OCI-LY3 (cell line): ENCODE results near the gene TTC21A.

ENCODE experiments used
- H2AFZ ChIP-seq: fragments of 200-600, 300-600 bp; shearing (Covaris generic); 2 replicates; pipeline ENCODE4 v1.6.0; 2014; ENCODE audit warnings: antibody characterized with exemption, low read depth, low read length
- H3K27ac ChIP-seq: fragments of 200-600, 300-600 bp; sonication (generic); 2 replicates; pipeline ENCODE4 v1.5.1; 2014; ENCODE audit warnings: mild to moderate bottlenecking, low read length, moderate library complexity, mixed read lengths
- H3K27me3 ChIP-seq: fragments of 200-600, 300-600 bp; sonication (generic); 2 replicates; pipeline ENCODE4 v1.6.1; 2014; ENCODE audit warnings: low read depth, low read length, mixed read lengths
- H3K36me3 ChIP-seq: fragments of 200-600, 300-600 bp; sonication (generic); replicated peaks from 2 replicates; pipeline ENCODE3; 2014; ENCODE audit warnings: low read depth, low read length, mixed read lengths
- H3K4me1 ChIP-seq: fragments of 300-600, 200-600 bp; sonication (generic); 2 replicates; pipeline ENCODE4 v1.6.1; 2014; ENCODE audit warnings: low read length, mixed read lengths
- H3K4me2 ChIP-seq: fragments of 200-600, 300-600 bp; sonication (generic); 2 replicates; pipeline ENCODE4 v1.6.1; 2014; ENCODE audit warnings: low read length, mixed read lengths
- H3K4me3 ChIP-seq: fragments of 300-600, 200-600 bp; sonication (generic); 2 replicates; pipeline ENCODE4 v1.5.1; 2014; ENCODE audit warnings: antibody characterized with exemption, mild to moderate bottlenecking, low read length, moderate library complexity
- H3K79me2 ChIP-seq: fragments of 300-600, 200-600 bp; shearing (Covaris generic); 2 replicates; pipeline ENCODE4 v1.6.1; 2014; ENCODE audit warnings: mild to moderate bottlenecking, low read length, mixed read lengths
- H3K9ac ChIP-seq: fragments of 300-600, 200-600 bp; shearing (Covaris generic); 2 replicates; pipeline ENCODE4 v1.6.0; 2014; ENCODE audit warnings: mild to moderate bottlenecking, low read length, moderate library complexity
- H3K9me3 ChIP-seq: fragments of 200-600, 300-600 bp; shearing (Covaris generic); 2 replicates; pipeline ENCODE4 v1.6.1; 2014; ENCODE audit warnings: low read length, mixed read lengths; ENCODE audit not compliant: insufficient read depth
- H4K20me1 ChIP-seq: fragments of 200-600, 300-600 bp; sonication (generic); 2 replicates; pipeline ENCODE4 v1.6.1; 2016; ENCODE audit warnings: low read length, mixed read lengths; ENCODE audit not compliant: insufficient read depth
- EZH2phosphoT487 ChIP-seq: fragments of 200-600 bp; shearing (Covaris generic); IDR thresholded peaks from 2 replicates; pipeline ENCODE4 v1.6.1; 2018; ENCODE audit warnings: antibody characterized with exemption, mixed run types, low read depth
- TF ChIP-seq, protein P1 (sequence below): fragments of 200-600, 300-600 bp; sonication (generic); IDR thresholded peaks from 2 replicates; pipeline ENCODE4 v1.5.1; 2014; ENCODE audit warnings: antibody characterized with exemption, low read length, low read depth

Gene TTC21A

DNA sequence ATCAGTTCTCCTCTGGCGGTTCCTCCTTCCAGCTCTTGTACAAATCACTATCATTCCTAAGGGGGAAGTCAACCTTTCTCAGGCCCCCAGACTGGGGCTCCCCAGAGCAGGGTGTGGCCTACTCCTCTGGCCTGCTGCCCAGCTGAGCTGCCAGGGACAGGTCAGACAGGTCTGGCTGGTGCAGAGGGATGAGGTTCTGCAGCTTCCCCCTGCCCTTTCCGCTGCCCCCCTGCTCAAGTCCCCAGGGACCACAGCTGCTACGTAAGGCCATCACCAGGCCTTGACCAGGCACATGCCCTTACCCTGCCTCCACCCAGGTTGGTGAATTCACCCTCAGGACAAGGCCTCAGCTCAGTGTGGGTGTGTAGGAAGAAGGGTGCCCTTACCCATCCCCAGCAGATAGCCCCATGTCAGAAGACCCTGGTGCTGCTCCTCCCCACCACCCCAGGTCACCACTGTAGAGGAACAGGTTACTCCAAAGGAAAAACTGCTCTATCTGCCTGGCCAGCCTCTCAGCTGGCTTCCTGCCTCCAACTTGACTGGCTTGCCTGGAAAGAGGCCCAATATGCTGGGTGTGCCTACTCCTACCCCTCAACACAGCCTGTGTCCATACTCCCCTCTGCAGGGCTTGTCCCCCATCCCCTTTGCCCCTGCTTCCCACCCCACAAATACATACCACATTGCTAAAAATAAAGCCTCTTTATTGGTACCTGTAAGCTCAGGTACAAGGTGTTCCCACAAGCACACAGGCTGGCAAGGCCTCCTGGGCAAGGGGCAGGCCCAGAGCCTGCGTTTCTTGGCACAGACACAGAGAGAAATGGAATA, 33.9 kb downstream of the TTC21A start:
- Histone ChIP-seq H4K20me1 (peaks cover 7% of the 10 kb centered on the region; the same call in 1 of the 2 replicates), H3K27ac (no peak overlapping the region), H3K79me2 (no peaks in the 10 kb centered on the region), H3K4me3 (no peak overlapping the region), H3K9ac (no peak overlapping the region), H3K27me3 (no peaks in the 10 kb centered on the region), H3K4me1 (peaks cover 25% of the 10 kb centered on the region), H2AFZ (no peak overlapping the region), H3K4me2 (no peak overlapping the region), H3K9me3 (no peaks in the 10 kb centered on the region), H3K36me3 (peaks cover 55% of the 10 kb centered on the region)
- TF ChIP-seq EZH2phosphoT487: no peak
- TF ChIP-seq, protein P1, sequence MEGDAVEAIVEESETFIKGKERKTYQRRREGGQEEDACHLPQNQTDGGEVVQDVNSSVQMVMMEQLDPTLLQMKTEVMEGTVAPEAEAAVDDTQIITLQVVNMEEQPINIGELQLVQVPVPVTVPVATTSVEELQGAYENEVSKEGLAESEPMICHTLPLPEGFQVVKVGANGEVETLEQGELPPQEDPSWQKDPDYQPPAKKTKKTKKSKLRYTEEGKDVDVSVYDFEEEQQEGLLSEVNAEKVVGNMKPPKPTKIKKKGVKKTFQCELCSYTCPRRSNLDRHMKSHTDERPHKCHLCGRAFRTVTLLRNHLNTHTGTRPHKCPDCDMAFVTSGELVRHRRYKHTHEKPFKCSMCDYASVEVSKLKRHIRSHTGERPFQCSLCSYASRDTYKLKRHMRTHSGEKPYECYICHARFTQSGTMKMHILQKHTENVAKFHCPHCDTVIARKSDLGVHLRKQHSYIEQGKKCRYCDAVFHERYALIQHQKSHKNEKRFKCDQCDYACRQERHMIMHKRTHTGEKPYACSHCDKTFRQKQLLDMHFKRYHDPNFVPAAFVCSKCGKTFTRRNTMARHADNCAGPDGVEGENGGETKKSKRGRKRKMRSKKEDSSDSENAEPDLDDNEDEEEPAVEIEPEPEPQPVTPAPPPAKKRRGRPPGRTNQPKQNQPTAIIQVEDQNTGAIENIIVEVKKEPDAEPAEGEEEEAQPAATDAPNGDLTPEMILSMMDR: no peak

DNA sequence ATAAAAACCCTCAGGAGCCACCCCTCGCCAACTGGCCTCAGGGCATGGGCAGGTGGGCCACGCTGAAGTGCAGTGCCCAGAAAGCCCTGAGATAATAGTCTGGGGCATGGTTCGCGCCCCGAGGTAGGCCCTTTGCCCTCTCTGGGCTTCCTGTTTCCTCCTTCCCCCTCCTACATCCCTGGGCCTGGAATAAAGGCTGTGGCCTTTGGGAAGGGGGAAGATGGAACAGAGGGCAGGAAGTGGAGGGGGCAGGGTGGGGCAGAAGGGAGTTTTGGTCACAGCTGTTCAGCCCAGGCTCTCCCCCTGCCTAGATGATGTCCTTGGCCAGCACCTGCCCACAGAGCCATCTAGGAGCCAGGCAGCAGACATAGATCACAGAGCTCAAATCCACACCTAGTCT, 34.6 kb downstream of the TTC21A start:
- no peak overlapping the region for H3K4me3 ChIP-seq
- peaks cover 7% of the 10 kb centered on the region; the same call in 1 of the 2 replicates for H4K20me1 ChIP-seq
- no peak overlapping the region for H3K9ac ChIP-seq
- H2AFZ ChIP-seq: no peak overlapping the region
- H3K79me2 ChIP-seq: peaks cover 6% of the 10 kb centered on the region
- no peaks in the 10 kb centered on the region for H3K9me3 ChIP-seq
- H3K27me3 ChIP-seq: no peaks in the 10 kb centered on the region
- TF ChIP-seq EZH2phosphoT487: no peak
- TF ChIP-seq, protein P1: no peak
- H3K27ac ChIP-seq: no peak overlapping the region
- peaks cover 59% of the 10 kb centered on the region for H3K36me3 ChIP-seq
- H3K4me2 ChIP-seq: no peak overlapping the region
- H3K4me1 ChIP-seq: peaks cover 32% of the 10 kb centered on the region

DNA sequence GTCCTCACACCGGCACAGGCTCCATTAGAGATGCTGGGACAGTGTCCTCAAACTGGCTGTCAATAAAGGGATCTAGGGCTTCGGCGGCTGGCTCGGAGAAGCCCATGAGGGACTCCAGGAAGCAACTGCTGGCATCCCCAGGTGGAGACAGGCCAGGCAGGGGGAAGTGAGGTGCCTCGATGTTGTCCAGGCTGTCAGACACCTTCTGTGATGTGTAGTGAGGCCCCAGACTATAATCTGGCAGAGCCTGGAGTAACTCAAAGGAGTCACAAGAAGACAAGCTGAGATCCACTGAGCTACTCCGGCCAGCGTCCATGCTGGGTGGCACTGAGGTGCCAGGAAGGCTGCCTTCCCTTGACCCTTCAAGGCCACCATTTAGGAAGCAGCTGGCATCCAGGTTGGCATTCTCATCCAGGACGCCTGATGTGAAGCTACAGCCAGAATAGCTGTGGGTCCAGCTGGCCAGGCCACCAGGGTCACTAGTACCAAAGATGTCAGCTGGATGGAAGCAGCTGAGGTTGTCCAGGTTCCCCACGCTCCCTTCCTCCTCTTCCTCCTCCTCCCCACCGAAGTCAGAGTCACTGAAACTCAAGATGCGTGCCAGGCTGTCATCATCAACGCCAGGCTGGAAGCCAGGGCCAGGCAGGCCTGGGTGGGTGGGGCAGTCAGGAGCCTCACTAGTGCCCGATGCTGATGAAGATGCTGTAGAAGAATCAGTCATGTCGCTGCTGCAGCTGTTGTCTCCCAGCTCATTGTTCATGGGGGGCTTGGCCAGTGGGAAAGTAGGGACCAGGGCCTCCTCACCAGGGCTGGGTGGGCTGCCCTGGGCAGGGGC, 35.8 kb downstream of the TTC21A start:
- H3K36me3 ChIP-seq: peaks cover 59% of the 10 kb centered on the region
- H2AFZ ChIP-seq: no peak overlapping the region
- peaks cover 41% of the 10 kb centered on the region for H3K4me1 ChIP-seq
- no peaks in the 10 kb centered on the region for H3K9me3 ChIP-seq
- H3K4me2 ChIP-seq: no peak overlapping the region
- no peak overlapping the region for H3K9ac ChIP-seq
- H3K27me3 ChIP-seq: no peaks in the 10 kb centered on the region
- TF ChIP-seq, protein P1: no peak
- TF ChIP-seq EZH2phosphoT487: no peak
- H3K27ac ChIP-seq: no peak overlapping the region
- peaks cover 7% of the 10 kb centered on the region; the same call in 1 of the 2 replicates for H4K20me1 ChIP-seq
- no peak overlapping the region for H3K4me3 ChIP-seq
- peaks cover 18% of the 10 kb centered on the region for H3K79me2 ChIP-seq
